GM12865 (cell line): ENCODE measurements around the gene PRR12.

Experiments
- DNase-seq: peaks from one replicate; pipeline ENCODE4 v3.0.0; 2010; ENCODE audit warnings: low read depth
- H3K4me3 ChIP-seq: 2 replicates; pipeline ENCODE4 v1.5.1; 2011; ENCODE audit warnings: mild to moderate bottlenecking, low read depth, low read length, control low read depth
- TF ChIP-seq, protein P1 (sequence below): IDR thresholded peaks from 2 replicates; pipeline ENCODE4 v1.5.1; 2011; ENCODE audit warnings: low read length, control low read depth, low read depth, inconsistent platforms; ENCODE audit not compliant: insufficient read depth; ENCODE audit errors: missing control alignments

PRR12 gene

DNA sequence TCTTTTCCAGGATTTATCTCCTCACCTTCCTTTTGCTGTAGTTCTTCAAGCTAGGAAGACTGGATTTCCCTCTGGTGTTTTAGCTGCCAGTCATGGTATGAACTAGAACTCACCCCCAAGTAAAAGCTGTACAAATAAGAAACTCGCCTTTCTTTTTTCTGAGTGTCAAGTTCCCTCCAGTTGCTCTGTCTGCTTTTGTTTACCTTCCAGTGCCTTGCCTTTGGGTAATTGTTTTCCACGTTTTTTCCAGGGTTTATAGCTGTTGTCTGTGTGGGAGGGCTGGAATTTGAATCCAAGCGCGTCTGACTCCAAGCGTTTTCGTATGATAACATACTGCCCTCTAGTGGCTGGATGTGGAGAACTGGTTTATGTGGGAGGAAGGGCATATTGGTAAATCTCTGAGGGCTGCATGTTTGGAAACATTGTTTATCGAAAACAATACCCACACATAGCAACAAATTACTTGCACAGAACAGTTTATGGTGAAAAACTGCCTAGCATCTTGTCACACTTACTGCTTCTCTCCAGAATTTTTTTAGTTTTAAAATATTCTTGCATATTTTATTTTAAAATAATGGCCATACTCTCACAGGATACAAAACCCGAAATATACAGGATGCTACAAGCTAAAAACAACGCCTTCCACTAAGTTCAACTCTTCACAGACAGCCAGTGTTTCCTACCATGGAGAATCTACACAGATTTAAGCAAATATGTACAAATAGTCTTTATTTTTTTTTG, 44.0 kb upstream of the PRR12 start:
- peak; percentile 83 for DNase-seq
- H3K4me3 ChIP-seq = no peak overlapping the region
- TF ChIP-seq, protein P1, sequence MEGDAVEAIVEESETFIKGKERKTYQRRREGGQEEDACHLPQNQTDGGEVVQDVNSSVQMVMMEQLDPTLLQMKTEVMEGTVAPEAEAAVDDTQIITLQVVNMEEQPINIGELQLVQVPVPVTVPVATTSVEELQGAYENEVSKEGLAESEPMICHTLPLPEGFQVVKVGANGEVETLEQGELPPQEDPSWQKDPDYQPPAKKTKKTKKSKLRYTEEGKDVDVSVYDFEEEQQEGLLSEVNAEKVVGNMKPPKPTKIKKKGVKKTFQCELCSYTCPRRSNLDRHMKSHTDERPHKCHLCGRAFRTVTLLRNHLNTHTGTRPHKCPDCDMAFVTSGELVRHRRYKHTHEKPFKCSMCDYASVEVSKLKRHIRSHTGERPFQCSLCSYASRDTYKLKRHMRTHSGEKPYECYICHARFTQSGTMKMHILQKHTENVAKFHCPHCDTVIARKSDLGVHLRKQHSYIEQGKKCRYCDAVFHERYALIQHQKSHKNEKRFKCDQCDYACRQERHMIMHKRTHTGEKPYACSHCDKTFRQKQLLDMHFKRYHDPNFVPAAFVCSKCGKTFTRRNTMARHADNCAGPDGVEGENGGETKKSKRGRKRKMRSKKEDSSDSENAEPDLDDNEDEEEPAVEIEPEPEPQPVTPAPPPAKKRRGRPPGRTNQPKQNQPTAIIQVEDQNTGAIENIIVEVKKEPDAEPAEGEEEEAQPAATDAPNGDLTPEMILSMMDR = peak; percentile 73

DNA sequence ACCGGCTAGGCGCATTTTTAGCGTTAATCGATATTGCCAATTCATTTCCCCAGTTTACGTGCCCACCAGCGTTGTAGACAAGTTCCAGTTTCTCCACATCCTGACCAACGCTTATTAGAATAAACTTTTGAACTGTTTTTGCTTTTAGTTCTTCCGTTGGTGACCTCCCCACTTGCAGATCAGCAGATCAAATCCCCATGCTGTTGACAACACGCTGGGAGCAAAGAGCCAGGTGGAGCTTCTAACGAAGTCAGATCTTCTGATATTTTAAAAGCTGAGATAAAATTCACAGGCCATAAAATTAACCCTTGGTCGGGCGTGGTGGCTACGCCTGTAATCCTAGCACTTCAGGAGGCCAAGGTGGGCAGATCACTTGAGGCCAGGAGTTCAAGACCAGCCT, 41.9 kb upstream of the PRR12 start:
- TF ChIP-seq, protein P1 = no peak
- no peak for DNase-seq
- no peak overlapping the region for H3K4me3 ChIP-seq

DNA sequence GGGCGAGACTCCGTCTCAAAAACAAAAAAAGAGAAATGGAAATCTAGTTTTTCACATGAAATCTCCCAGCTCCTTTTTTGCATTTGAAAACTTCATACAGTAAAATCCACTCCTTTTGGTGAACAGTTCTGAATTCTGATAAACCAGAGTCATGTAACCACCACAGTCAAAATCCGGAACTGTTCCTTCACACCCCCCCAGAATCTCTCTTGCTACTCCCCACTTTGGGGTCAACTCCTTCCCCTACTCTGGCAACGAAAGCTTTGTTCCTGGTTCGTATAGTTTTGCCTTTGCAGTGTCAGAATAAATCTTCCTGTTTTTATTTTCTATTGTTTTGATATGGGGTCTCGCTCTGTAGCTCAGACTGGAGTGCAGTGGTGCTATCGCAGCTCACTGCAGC, 39.5 kb upstream of the PRR12 start:
- no peak overlapping the region for H3K4me3 ChIP-seq
- TF ChIP-seq, protein P1 = no peak
- no peak for DNase-seq

DNA sequence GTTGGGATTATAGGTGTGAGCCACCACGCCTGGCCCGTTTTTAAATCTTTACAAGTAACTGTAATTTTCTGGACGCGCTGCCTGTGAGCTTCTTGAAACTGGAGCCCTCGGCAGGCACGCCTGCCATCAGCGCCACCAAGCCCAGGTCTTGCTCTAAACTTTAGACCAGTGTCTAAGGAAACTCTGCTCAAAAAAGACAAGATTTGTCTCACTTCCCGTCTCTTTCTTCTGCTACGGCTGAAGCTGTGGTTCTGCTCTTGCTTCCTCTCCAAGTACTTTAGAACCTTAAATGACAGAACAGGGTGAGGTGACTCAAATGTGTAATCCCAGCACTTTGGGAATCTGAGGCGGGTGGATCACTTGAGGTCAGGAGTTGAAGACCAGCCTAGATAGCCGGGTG, 38.2 kb upstream of the PRR12 start:
- TF ChIP-seq, protein P1 = no peak
- H3K4me3 ChIP-seq = no peak overlapping the region
- no peak for DNase-seq

DNA sequence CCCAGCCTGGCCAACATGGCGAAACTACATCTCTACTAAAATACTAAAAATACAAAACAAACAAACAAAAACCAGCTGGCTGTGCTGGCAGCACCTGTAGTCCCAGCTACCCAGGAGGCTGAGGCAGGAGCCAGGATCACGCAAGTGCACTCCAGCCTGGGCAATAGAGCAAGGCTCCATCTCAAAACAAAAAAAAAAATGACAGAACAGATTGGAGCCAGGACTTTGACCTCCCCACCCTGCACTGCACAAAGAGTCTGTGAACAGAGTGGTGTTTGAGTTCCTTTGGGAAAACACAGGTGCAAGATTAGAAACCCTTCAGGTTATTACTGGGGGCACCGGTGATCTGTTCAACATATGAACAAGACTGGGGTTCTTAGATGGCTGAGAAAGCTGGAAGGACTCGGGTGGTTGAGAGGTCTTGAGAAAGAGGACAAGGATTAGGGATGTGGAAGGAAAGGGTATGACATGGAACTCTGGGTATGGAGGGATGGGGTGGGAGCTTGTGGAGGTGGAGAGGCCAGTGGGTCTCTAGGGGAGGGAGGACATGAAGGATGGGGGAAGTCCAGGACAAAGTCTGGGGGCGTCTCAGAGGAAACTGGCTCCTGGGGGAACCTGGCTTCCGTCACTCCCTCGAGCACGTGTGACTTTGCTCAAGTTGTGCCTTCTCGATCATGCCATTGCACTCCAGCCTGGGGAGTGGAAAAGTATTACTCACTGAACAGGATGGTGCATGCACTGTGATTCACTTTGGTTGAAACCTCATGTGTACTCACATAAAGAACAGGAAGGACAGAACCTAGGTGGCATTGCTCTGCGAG, 37.3 kb upstream of the PRR12 start:
- DNase-seq = no peak
- TF ChIP-seq, protein P1 = no peak
- H3K4me3 ChIP-seq = no peak overlapping the region

DNA sequence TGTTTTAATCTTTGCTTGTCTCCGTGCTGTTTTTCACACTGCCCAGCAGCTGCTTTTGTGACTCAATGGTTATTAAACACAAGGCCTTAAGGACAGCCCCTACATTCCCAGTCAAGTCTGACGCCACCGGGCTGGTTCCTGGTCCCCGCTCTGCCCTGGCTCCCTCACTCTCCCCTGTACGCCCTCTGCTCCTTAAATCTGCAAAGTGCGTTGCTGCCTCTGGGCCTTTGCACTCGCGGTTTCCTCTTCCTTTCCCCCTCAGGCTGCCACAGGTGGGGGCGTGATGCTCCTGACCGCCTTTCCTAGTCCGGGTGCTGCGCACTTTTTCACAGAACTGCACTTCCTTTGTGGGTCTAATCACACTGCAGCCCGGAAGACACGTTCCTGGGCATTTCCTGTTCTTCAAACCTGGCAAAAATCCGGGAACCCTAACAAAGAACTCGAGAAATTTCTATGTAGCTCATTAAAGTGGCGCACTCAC, 36.2 kb upstream of the PRR12 start:
- no peak overlapping the region for H3K4me3 ChIP-seq
- TF ChIP-seq, protein P1 = no peak
- DNase-seq = no peak
